Measurements from ENCODE around the gene CNN1. TPM values are rescaled to one million over a fixed set of nuclear protein-coding genes. Genes with fewer than 3 reads are reported as not detected.
A peak's percentile ranks its signal among the peaks of the same experiment; 100 is the strongest.

CNN1 gene
- total RNA-seq, 1 donor = 9.8 TPM

DNA sequence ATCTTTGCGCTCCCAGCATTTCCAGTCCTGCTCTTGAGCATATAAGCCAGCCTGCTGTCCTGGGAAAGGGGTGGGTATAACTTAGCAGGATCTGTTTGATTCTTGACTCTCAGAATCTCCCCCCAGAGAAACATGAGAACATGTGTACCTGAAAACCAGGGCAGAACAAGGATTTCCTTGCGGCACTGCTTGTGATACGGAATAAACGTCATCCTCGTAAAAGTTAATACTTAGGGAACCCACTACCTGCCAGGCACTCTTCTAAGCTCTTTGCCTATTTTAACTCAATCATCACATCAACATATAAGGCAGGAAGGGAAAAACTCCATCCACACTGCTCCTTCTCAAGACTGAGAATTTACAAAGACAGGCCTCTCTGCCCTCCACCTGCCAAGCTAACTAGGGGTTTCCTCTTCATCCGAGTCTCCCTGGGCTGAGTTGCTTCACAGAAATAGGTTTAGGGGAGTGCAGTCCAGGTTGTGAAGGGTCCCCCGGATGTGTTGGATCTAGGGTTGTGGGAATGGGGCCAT is 34.1 kb upstream of the CNN1 start:
- peaks cover 2% of the 10 kb centered on the region for H4K20me1 ChIP-seq (ENCODE audit: insufficient read depth, low read length)
- H2AFZ ChIP-seq (ENCODE audit: low read length) = peak overlapping the region; percentile 58
- no peak overlapping the region for H3K27ac ChIP-seq (ENCODE audit: low read depth, low read length)
- no peaks in the 10 kb centered on the region for H3K9me3 ChIP-seq (ENCODE audit: low read depth, low read length)
- H3K4me2 ChIP-seq (ENCODE audit: insufficient read depth, low read length) = peak overlapping the region; percentile 94
- no peaks in the 10 kb centered on the region for H3K36me3 ChIP-seq (ENCODE audit: insufficient read depth, low read length)
- peak; percentile 80 for DNase-seq (ENCODE audit: insufficient read length, low spot score, missing footprints)
- no peaks in the 10 kb centered on the region for H3K79me2 ChIP-seq (ENCODE audit: insufficient read depth, low read length)
- no peaks in the 10 kb centered on the region for H3K27me3 ChIP-seq (ENCODE audit: insufficient read depth, low read length)
- H3K4me1 ChIP-seq (ENCODE audit: insufficient read depth, low read length) = peaks cover 6% of the 10 kb centered on the region
- no peak for TF ChIP-seq CTCF (IDR thresholded peaks at IDR 0.05; ENCODE audit: extremely low read depth, low read depth, low read length)
- H3K4me3 ChIP-seq (ENCODE audit: insufficient read depth, low read length) = peak overlapping the region; percentile 88

DNA sequence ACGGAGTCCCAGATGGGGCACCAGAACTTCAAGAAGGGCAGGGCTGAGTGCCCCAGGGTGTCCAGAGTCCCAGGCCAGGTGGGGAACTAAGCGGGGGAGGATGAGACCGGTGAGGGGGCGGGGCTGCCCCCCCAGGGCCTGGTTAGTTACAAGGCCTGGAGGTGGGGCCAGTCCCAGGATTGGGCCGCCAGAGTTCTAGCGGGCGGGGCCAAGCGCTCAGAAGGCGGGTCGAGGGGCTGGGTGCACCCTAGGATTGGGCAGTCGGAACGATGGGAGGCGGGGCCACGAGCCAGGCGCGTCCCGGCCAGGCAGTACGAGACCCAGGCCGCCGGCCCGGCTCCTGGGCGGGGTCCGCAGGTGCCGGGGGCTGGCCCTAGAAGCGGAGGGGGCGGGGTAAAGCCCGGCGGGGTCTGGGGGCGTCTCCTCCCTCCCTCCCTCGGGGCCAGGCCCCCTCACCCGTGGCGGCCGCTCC is 33.6 kb upstream of the CNN1 start:
- no peaks in the 10 kb centered on the region for H3K27me3 ChIP-seq (ENCODE audit: insufficient read depth, low read length)
- H2AFZ ChIP-seq (ENCODE audit: low read length) = peak overlapping the region; percentile 74
- no peaks in the 10 kb centered on the region for H3K36me3 ChIP-seq (ENCODE audit: insufficient read depth, low read length)
- peaks cover 2% of the 10 kb centered on the region for H4K20me1 ChIP-seq (ENCODE audit: insufficient read depth, low read length)
- no peaks in the 10 kb centered on the region for H3K79me2 ChIP-seq (ENCODE audit: insufficient read depth, low read length)
- peaks cover 6% of the 10 kb centered on the region for H3K4me1 ChIP-seq (ENCODE audit: insufficient read depth, low read length)
- peak overlapping the region; percentile 94 for H3K4me2 ChIP-seq (ENCODE audit: insufficient read depth, low read length)
- DNase-seq (ENCODE audit: insufficient read length, low spot score, missing footprints) = peak; percentile 100
- peak overlapping the region; percentile 74 for H3K27ac ChIP-seq (ENCODE audit: low read depth, low read length)
- no peak for TF ChIP-seq CTCF (IDR thresholded peaks at IDR 0.05; ENCODE audit: extremely low read depth, low read depth, low read length)
- H3K4me3 ChIP-seq (ENCODE audit: insufficient read depth, low read length) = peak overlapping the region; percentile 88
- no peaks in the 10 kb centered on the region for H3K9me3 ChIP-seq (ENCODE audit: low read depth, low read length)

DNA sequence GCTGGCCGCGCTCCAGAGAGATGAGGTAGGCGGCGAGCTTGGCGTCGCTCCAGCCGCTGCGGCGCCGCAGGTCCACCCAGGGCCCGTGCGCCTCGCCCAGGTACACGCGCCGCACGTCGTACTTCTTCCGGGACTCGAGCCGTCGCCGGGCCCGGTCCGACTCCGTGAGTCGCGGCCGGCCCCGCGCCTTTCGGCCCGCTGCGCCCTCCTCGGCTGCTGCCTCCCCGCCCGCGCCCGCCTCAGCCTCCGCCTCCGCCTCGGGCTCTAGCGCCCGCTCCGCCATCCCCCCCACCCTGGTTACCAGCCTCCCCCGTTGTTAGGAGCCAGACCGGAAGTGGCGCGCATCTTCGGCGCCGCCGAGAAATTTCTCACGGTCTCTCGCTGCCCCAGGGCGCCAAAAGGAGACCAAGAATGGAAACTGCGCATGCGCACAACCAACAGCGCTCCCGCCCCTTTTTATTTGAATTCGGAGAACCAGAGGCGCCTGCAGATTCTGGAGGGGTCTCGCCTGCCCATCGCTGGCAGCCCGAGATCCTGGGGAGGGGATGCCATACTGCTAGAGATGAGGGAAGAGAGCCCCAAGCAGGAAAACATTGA is 33.0 kb upstream of the CNN1 start, which contains the start of gene ZNF653:
Gene ZNF653 (minus strand): TSS at position 336 of the 597 bp plus-strand sequence. CDS start 53 bp downstream, at position 283.
- Histone ChIP-seq H3K9me3 (ENCODE audit: low read depth, low read length) (no peaks in the 10 kb centered on the region), H3K79me2 (ENCODE audit: insufficient read depth, low read length) (no peaks in the 10 kb centered on the region), H3K27ac (ENCODE audit: low read depth, low read length) (peak within 1 kb of the TSS; percentile 74), H4K20me1 (ENCODE audit: insufficient read depth, low read length) (no peaks in the 10 kb centered on the region), H2AFZ (ENCODE audit: low read length) (peak within 1 kb of the TSS; percentile 96), H3K4me1 (ENCODE audit: insufficient read depth, low read length) (peaks cover 6% of the 10 kb centered on the region), H3K27me3 (ENCODE audit: insufficient read depth, low read length) (no peaks in the 10 kb centered on the region), H3K36me3 (ENCODE audit: insufficient read depth, low read length) (no peaks in the 10 kb centered on the region), H3K4me3 (ENCODE audit: insufficient read depth, low read length) (peak within 1 kb of the TSS; percentile 88), H3K4me2 (ENCODE audit: insufficient read depth, low read length) (peak within 1 kb of the TSS; percentile 94)
- TF ChIP-seq CTCF (IDR thresholded peaks at IDR 0.05; ENCODE audit: extremely low read depth, low read depth, low read length) = no peak
- peak; percentile 100 for DNase-seq (ENCODE audit: insufficient read length, low spot score, missing footprints)

DNA sequence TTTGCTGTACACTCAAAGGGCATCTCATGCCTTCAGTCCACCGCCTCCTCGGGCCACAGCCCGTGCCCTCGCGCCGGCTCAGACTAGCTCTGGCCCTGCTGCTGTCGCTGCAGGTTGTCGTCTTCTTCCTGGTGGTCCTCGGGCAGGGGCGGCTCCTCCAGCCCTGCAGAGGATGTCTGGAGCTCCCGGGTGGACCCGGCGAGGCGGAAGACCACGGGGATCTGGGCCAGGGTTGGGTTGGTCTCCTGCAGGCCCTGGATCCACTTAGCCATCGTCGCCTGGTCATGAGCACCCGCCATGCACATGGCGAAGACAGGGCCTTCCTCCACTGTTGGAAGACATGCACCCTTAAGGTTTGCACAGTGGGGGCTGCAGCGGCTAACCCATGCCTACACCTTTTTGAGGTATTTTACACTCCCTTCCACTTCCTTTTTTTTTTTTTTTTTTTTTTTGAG is 32.5 kb upstream of the CNN1 start:
- H3K4me3 ChIP-seq (ENCODE audit: insufficient read depth, low read length) = peak overlapping the region; percentile 88
- no peak for TF ChIP-seq CTCF (IDR thresholded peaks at IDR 0.05; ENCODE audit: extremely low read depth, low read depth, low read length)
- DNase-seq (ENCODE audit: insufficient read length, low spot score, missing footprints) = no peak
- H3K36me3 ChIP-seq (ENCODE audit: insufficient read depth, low read length) = no peaks in the 10 kb centered on the region
- no peaks in the 10 kb centered on the region for H3K27me3 ChIP-seq (ENCODE audit: insufficient read depth, low read length)
- H2AFZ ChIP-seq (ENCODE audit: low read length) = peak overlapping the region; percentile 96
- H3K9me3 ChIP-seq (ENCODE audit: low read depth, low read length) = no peaks in the 10 kb centered on the region
- peak overlapping the region; percentile 48 for H3K27ac ChIP-seq (ENCODE audit: low read depth, low read length)
- H4K20me1 ChIP-seq (ENCODE audit: insufficient read depth, low read length) = no peaks in the 10 kb centered on the region
- peaks cover 6% of the 10 kb centered on the region for H3K4me1 ChIP-seq (ENCODE audit: insufficient read depth, low read length)
- peak overlapping the region; percentile 94 for H3K4me2 ChIP-seq (ENCODE audit: insufficient read depth, low read length)
- H3K79me2 ChIP-seq (ENCODE audit: insufficient read depth, low read length) = no peaks in the 10 kb centered on the region
